WI38 (cell line): ENCODE measurements around the gene MADCAM1.

Experiments used
- H3K4me3 ChIP-seq: 2 replicates; pipeline ENCODE4 v1.5.1; 2011; ENCODE audit warnings: low read depth, mild to moderate bottlenecking, control low read depth, low read length
- CTCF ChIP-seq: IDR thresholded peaks from 2 replicates; pipeline ENCODE4 v1.5.1; 2012; ENCODE audit warnings: low read depth, mild to moderate bottlenecking, control low read depth, low read length

The MADCAM1 gene

GRCh38 chr19:533364-534058 is 37.2 kb downstream of the MADCAM1 start:
- H3K4me3 ChIP-seq = peak overlapping the region; percentile 93
- TF ChIP-seq CTCF = no peak

GRCh38 chr19:534088-534487 is 37.8 kb downstream of the MADCAM1 start:
- peak overlapping the region; percentile 93; the same call in 1 of the 2 replicates for H3K4me3 ChIP-seq
- TF ChIP-seq CTCF = no peak

- no peak for TF ChIP-seq CTCF
- no peak overlapping the region for H3K4me3 ChIP-seq
Observed at GRCh38 chr19:535017-535835, 38.9 kb downstream of the MADCAM1 start.

- H3K4me3 ChIP-seq = no peak overlapping the region
- no peak for TF ChIP-seq CTCF
Observed at GRCh38 chr19:536031-536880, 40.0 kb downstream of the MADCAM1 start.

- TF ChIP-seq CTCF = no peak
- H3K4me3 ChIP-seq = no peak overlapping the region
Observed at GRCh38 chr19:536881-537404, 40.7 kb downstream of the MADCAM1 start.

- H3K4me3 ChIP-seq = no peak overlapping the region
- no peak for TF ChIP-seq CTCF
Observed at GRCh38 chr19:538641-539428, 42.5 kb downstream of the MADCAM1 start.
